Measurements from ENCODE around the gene SPTSSA.

The SPTSSA gene

DNA sequence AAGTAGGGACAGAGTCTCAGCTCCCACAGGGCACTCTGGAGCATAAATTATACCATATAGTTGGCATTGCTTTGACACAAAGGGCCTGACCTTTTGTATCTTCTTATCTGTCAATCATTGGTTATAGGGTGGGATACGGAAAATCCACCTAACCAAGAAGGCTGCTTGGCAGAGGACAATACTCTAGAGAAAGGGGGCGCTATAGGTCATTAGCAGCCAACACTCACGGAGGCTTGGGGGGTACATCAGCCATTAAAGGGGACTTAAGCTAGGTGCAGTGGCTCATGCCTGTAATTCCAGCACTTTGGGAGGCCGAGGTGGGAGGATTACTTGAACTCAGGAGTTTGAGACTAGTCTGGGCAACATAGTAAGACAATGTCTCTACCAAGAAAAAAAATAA is 22.9 kb downstream of the SPTSSA start:
- Mint-ChIP-seq H3K27ac (no peak overlapping the region), H3K9me3 (peaks cover 4% of the 10 kb centered on the region), H3K4me3 (no peak overlapping the region), H3K27me3 (ENCODE audit: low read depth) (no peaks in the 10 kb centered on the region), H3K4me1 (peaks cover 4% of the 10 kb centered on the region), H3K36me3 (ENCODE audit: low read depth) (peaks cover 28% of the 10 kb centered on the region)
- TF ChIP-seq, protein P1, sequence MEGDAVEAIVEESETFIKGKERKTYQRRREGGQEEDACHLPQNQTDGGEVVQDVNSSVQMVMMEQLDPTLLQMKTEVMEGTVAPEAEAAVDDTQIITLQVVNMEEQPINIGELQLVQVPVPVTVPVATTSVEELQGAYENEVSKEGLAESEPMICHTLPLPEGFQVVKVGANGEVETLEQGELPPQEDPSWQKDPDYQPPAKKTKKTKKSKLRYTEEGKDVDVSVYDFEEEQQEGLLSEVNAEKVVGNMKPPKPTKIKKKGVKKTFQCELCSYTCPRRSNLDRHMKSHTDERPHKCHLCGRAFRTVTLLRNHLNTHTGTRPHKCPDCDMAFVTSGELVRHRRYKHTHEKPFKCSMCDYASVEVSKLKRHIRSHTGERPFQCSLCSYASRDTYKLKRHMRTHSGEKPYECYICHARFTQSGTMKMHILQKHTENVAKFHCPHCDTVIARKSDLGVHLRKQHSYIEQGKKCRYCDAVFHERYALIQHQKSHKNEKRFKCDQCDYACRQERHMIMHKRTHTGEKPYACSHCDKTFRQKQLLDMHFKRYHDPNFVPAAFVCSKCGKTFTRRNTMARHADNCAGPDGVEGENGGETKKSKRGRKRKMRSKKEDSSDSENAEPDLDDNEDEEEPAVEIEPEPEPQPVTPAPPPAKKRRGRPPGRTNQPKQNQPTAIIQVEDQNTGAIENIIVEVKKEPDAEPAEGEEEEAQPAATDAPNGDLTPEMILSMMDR (IDR thresholded peaks at IDR 0.05; ENCODE audit: unreplicated experiment in 3 of 3) = no peak

DNA sequence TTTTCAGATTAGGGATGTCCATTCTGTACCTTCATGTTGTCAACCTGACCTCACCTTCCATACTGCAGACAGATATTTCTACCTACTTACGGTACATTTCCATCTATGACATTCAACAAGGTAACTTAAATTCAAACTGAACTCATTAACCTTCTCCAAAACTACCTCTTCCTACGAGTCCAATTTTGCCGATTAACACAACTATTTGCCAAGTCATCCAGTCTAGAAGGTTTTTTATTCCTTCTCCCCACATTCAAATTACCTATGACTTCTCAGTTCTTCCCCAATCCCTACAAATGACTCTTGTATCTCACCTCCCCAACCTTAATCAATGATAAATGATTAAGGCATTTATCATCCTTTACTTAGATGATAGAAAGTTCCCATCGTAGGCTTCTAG is 23.6 kb downstream of the SPTSSA start:
- Mint-ChIP-seq H3K9me3 (peaks cover 4% of the 10 kb centered on the region), H3K27ac (no peak overlapping the region), H3K27me3 (ENCODE audit: low read depth) (no peaks in the 10 kb centered on the region), H3K4me1 (peaks cover 4% of the 10 kb centered on the region), H3K4me3 (no peak overlapping the region), H3K36me3 (ENCODE audit: low read depth) (peaks cover 25% of the 10 kb centered on the region)
- TF ChIP-seq, protein P1 (IDR thresholded peaks at IDR 0.05; ENCODE audit: unreplicated experiment in 3 of 3) = no peak

- H3K36me3 Mint-ChIP-seq (ENCODE audit: low read depth) = peaks cover 26% of the 10 kb centered on the region
- no peaks in the 10 kb centered on the region for H3K27me3 Mint-ChIP-seq (ENCODE audit: low read depth)
- H3K27ac Mint-ChIP-seq = no peak overlapping the region
- peaks cover under 1% of the 10 kb centered on the region for H3K9me3 Mint-ChIP-seq
- peaks cover 4% of the 10 kb centered on the region for H3K4me1 Mint-ChIP-seq
- no peak overlapping the region for H3K4me3 Mint-ChIP-seq
- TF ChIP-seq, protein P1 (IDR thresholded peaks at IDR 0.05; ENCODE audit: unreplicated experiment in 3 of 3) = no peak
These were observed 24.3 kb downstream of the SPTSSA start for GRCh38 chr14:34437729-34438080.

DNA sequence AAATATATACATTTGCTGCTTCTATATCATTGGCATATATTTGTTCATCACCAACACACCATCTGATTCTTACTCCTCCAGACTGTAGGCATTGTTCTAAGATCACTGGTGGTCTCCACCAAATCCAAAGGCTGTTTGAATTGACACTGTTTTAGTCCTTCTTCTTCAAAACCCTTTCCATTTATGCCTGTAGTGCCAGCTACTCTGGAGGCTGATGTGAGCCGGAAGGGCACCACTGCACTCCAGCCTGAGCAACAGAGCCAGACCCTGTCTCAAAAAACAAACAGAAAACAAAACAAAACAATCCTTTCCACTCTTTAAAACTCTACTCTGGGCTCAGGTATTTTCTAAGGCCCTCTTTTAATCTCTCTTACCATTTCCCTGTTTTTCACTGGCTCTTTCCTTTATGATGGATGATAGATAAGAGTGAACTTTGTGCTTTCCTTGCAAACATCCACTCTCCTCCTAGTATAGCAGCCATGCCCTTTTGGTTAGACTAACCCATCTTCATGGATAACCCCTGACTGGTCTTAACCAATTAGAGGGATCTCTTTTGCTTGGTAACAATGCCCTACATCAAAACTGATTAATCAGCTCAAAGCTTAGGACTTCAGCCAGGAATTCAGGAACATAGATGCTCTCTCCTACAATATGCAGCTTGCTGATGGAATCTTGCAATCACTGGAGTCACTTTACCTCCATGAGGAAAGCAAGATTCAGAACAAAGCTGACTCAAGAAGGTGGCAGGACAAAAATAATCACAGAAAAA is 24.9 kb downstream of the SPTSSA start:
- Mint-ChIP-seq H3K36me3 (ENCODE audit: low read depth) (peaks cover 25% of the 10 kb centered on the region), H3K27me3 (ENCODE audit: low read depth) (no peaks in the 10 kb centered on the region), H3K4me1 (peaks cover 4% of the 10 kb centered on the region), H3K27ac (no peak overlapping the region), H3K4me3 (no peak overlapping the region), H3K9me3 (no peaks in the 10 kb centered on the region)
- TF ChIP-seq, protein P1 (IDR thresholded peaks at IDR 0.05; ENCODE audit: unreplicated experiment in 3 of 3) = no peak

DNA sequence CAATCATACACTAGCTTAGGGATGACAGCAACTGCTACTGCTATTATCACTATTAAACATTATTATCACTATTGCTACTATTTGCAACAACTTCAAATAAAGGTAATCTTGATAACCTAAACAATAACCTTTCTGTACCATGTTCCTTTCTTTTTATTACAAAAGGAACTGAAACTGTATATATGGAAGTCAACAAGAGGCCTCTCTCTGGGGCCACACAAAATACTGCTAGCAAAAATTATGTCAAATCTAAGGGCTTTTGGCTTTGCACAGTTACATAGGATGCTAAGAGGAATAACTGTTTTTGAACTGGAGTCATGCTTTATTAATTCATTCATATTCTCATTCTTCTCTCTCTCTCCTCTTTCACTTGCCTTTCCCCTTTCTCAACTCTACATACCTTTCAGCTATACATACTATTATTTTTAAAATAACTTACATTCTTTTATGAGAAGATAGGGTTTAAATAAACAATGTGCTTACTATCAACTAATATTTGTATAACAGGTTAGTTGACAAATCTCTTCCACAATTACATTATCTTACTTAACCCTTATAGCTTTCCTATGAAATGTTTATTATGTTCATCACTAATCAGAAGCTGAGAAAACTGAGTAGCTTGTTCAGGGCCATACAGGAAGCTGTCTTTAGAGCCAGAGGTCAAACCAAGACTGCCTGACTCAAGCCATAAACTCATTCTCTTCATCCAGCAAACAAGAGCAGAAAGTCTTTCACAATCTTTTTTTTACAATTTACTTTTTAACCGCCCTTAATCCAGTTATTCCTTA is 25.7 kb downstream of the SPTSSA start:
- no peak overlapping the region for H3K27ac Mint-ChIP-seq
- TF ChIP-seq, protein P1 (IDR thresholded peaks at IDR 0.05; ENCODE audit: unreplicated experiment in 3 of 3) = no peak
- peaks cover 3% of the 10 kb centered on the region for H3K9me3 Mint-ChIP-seq
- peaks cover 30% of the 10 kb centered on the region for H3K36me3 Mint-ChIP-seq (ENCODE audit: low read depth)
- no peaks in the 10 kb centered on the region for H3K27me3 Mint-ChIP-seq (ENCODE audit: low read depth)
- H3K4me3 Mint-ChIP-seq = no peak overlapping the region
- peaks cover 4% of the 10 kb centered on the region for H3K4me1 Mint-ChIP-seq

Data from nephron (organoid).